ENCODE measurements around the gene CRTAP. TPM values are rescaled to one million over a fixed set of nuclear protein-coding genes. Genes with fewer than 3 reads are reported as not detected.
"Not testable (repeated sequence)": the region's sequence is repeated elsewhere in the genome, so short reads cannot be mapped to it uniquely, and the experiment has no call there.

CRTAP gene
- total and polyA plus RNA-seq, 9 donors = 142 to 260 (median 185) TPM

GRCh38 chr3:33132019-33132360, 18.2 kb downstream of the CRTAP start:
- DNase-seq = no peak
- Histone ChIP-seq H3K9me3 (replicated peaks; ENCODE audit: control insufficient read depth, low read depth, low read length) (no peaks in the 10 kb centered on the region), H3K27me3 (ENCODE audit: control insufficient read depth, insufficient read depth, low read length) (no peaks in the 10 kb centered on the region), H3K4me3 (ENCODE audit: low read length) (no peak overlapping the region), H3K27ac (ENCODE audit: low read length) (no peak overlapping the region), H3K4me1 (ENCODE audit: control insufficient read depth, insufficient read depth, low read length) (no peaks in the 10 kb centered on the region), H3K36me3 (ENCODE audit: control insufficient read depth, insufficient read depth, low read length) (peaks cover 52% of the 10 kb centered on the region)
- WGBS (ENCODE audit: insufficient coverage) = no CpG with 5 or more reads among the region's 1 CpG

- Histone ChIP-seq H3K36me3 (ENCODE audit: control insufficient read depth, insufficient read depth, low read length) (peaks cover 48% of the 10 kb centered on the region), H3K27me3 (ENCODE audit: control insufficient read depth, insufficient read depth, low read length) (no peaks in the 10 kb centered on the region), H3K27ac (ENCODE audit: low read length) (no peak overlapping the region), H3K4me3 (ENCODE audit: low read length) (no peak overlapping the region), H3K9me3 (replicated peaks; ENCODE audit: control insufficient read depth, low read depth, low read length) (no peaks in the 10 kb centered on the region), H3K4me1 (ENCODE audit: control insufficient read depth, insufficient read depth, low read length) (no peaks in the 10 kb centered on the region)
- DNase-seq = no peak
- WGBS (ENCODE audit: insufficient coverage) = 83% methylated on average over 3 of the region's 4 CpGs
Measured at GRCh38 chr3:33134026-33134625, 20.3 kb downstream of the CRTAP start.

- Histone ChIP-seq H3K4me3 (ENCODE audit: low read length) (no peak overlapping the region), H3K27me3 (ENCODE audit: control insufficient read depth, insufficient read depth, low read length) (no peaks in the 10 kb centered on the region), H3K9me3 (replicated peaks; ENCODE audit: control insufficient read depth, low read depth, low read length) (no peaks in the 10 kb centered on the region), H3K4me1 (ENCODE audit: control insufficient read depth, insufficient read depth, low read length) (no peaks in the 10 kb centered on the region), H3K27ac (ENCODE audit: low read length) (no peak overlapping the region), H3K36me3 (ENCODE audit: control insufficient read depth, insufficient read depth, low read length) (peaks cover 39% of the 10 kb centered on the region)
- no CpG with 5 or more reads among the region's 1 CpG for WGBS (ENCODE audit: insufficient coverage)
- no peak for DNase-seq
Measured at GRCh38 chr3:33137691-33138090, 23.9 kb downstream of the CRTAP start.

GRCh38 chr3:33139006-33139623, 25.3 kb downstream of the CRTAP start:
- peaks cover 42% of the 10 kb centered on the region for H3K36me3 ChIP-seq (ENCODE audit: control insufficient read depth, insufficient read depth, low read length)
- H3K27me3 ChIP-seq (ENCODE audit: control insufficient read depth, insufficient read depth, low read length); H3K9me3 ChIP-seq (replicated peaks; ENCODE audit: control insufficient read depth, low read depth, low read length); H3K4me1 ChIP-seq (ENCODE audit: control insufficient read depth, insufficient read depth, low read length); H3K27ac ChIP-seq (ENCODE audit: low read length); H3K4me3 ChIP-seq (ENCODE audit: low read length); DNase-seq: not testable (repeated sequence)
- 100% methylated on average over 5 of the region's 8 CpGs for WGBS (ENCODE audit: insufficient coverage)

GRCh38 chr3:33139996-33140395, 26.2 kb downstream of the CRTAP start:
- H3K27me3 ChIP-seq (ENCODE audit: control insufficient read depth, insufficient read depth, low read length) = no peaks in the 10 kb centered on the region
- no peak overlapping the region for H3K4me3 ChIP-seq (ENCODE audit: low read length)
- H3K27ac ChIP-seq (ENCODE audit: low read length) = no peak overlapping the region
- H3K36me3 ChIP-seq (ENCODE audit: control insufficient read depth, insufficient read depth, low read length) = peaks cover 42% of the 10 kb centered on the region
- no peaks in the 10 kb centered on the region for H3K4me1 ChIP-seq (ENCODE audit: control insufficient read depth, insufficient read depth, low read length)
- no CpG with 5 or more reads among the region's 2 CpGs for WGBS (ENCODE audit: insufficient coverage)
- H3K9me3 ChIP-seq (replicated peaks; ENCODE audit: control insufficient read depth, low read depth, low read length) = no peaks in the 10 kb centered on the region
- no peak for DNase-seq

- DNase-seq = no peak
- peaks cover 40% of the 10 kb centered on the region for H3K36me3 ChIP-seq (ENCODE audit: control insufficient read depth, insufficient read depth, low read length)
Measured at GRCh38 chr3:33141006-33141405, 27.2 kb downstream of the CRTAP start.

GRCh38 chr3:33144433-33144832, 30.6 kb downstream of the CRTAP start:
- Histone ChIP-seq H3K4me3 (ENCODE audit: low read length) (no peak overlapping the region), H3K27me3 (ENCODE audit: control insufficient read depth, insufficient read depth, low read length) (no peaks in the 10 kb centered on the region), H3K36me3 (ENCODE audit: control insufficient read depth, insufficient read depth, low read length) (peaks cover 32% of the 10 kb centered on the region), H3K27ac (ENCODE audit: low read length) (no peak overlapping the region), H3K4me1 (ENCODE audit: control insufficient read depth, insufficient read depth, low read length) (peaks cover 34% of the 10 kb centered on the region), H3K9me3 (replicated peaks; ENCODE audit: control insufficient read depth, low read depth, low read length) (no peaks in the 10 kb centered on the region)
- WGBS (ENCODE audit: insufficient coverage) = 43% methylated on average over 1 of the region's 1 CpG
- no peak for DNase-seq

More at GRCh38 chr3:33141006-33141405, 27.2 kb downstream of the CRTAP start:
- Histone ChIP-seq H3K4me3 (ENCODE audit: low read length) (no peak overlapping the region), H3K27me3 (ENCODE audit: control insufficient read depth, insufficient read depth, low read length) (no peaks in the 10 kb centered on the region), H3K9me3 (replicated peaks; ENCODE audit: control insufficient read depth, low read depth, low read length) (no peaks in the 10 kb centered on the region), H3K27ac (ENCODE audit: low read length) (no peak overlapping the region), H3K4me1 (ENCODE audit: control insufficient read depth, insufficient read depth, low read length) (peaks cover 7% of the 10 kb centered on the region)
- WGBS (ENCODE audit: insufficient coverage) = no CpG with 5 or more reads among the region's 3 CpGs

GRCh38 chr3:33145221-33145900, 31.5 kb downstream of the CRTAP start:
- Histone ChIP-seq H3K36me3 (ENCODE audit: control insufficient read depth, insufficient read depth, low read length) (peaks cover 32% of the 10 kb centered on the region), H3K4me3 (ENCODE audit: low read length) (no peak overlapping the region), H3K4me1 (ENCODE audit: control insufficient read depth, insufficient read depth, low read length) (peaks cover 34% of the 10 kb centered on the region), H3K27me3 (ENCODE audit: control insufficient read depth, insufficient read depth, low read length) (no peaks in the 10 kb centered on the region), H3K9me3 (replicated peaks; ENCODE audit: control insufficient read depth, low read depth, low read length) (no peaks in the 10 kb centered on the region), H3K27ac (ENCODE audit: low read length) (no peak overlapping the region)
- 94% methylated on average over 4 of the region's 16 CpGs for WGBS (ENCODE audit: insufficient coverage)
- DNase-seq = no peak

- H3K4me1 ChIP-seq (ENCODE audit: control insufficient read depth, insufficient read depth, low read length) = peaks cover 34% of the 10 kb centered on the region
- H3K4me3 ChIP-seq (ENCODE audit: low read length) = no peak overlapping the region
- no peak for DNase-seq
- no peaks in the 10 kb centered on the region for H3K9me3 ChIP-seq (replicated peaks; ENCODE audit: control insufficient read depth, low read depth, low read length)
- H3K27ac ChIP-seq (ENCODE audit: low read length) = peak overlapping the region; percentile 15
- 100% methylated on average over 4 of the region's 9 CpGs for WGBS (ENCODE audit: insufficient coverage)
- H3K27me3 ChIP-seq (ENCODE audit: control insufficient read depth, insufficient read depth, low read length) = no peaks in the 10 kb centered on the region
- H3K36me3 ChIP-seq (ENCODE audit: control insufficient read depth, insufficient read depth, low read length) = peaks cover 29% of the 10 kb centered on the region
Measured at GRCh38 chr3:33145901-33146580, 32.2 kb downstream of the CRTAP start.

GRCh38 chr3:33146791-33147445, 33.1 kb downstream of the CRTAP start:
- no peak overlapping the region for H3K4me3 ChIP-seq (ENCODE audit: low read length)
- peaks cover 24% of the 10 kb centered on the region for H3K36me3 ChIP-seq (ENCODE audit: control insufficient read depth, insufficient read depth, low read length)
- WGBS (ENCODE audit: insufficient coverage) = 50% methylated on average over 1 of the region's 8 CpGs
- DNase-seq = peak; percentile 88
- peak overlapping the region; percentile 89 for H3K27ac ChIP-seq (ENCODE audit: low read length)
- H3K4me1 ChIP-seq (ENCODE audit: control insufficient read depth, insufficient read depth, low read length) = peaks cover 34% of the 10 kb centered on the region
- no peaks in the 10 kb centered on the region for H3K27me3 ChIP-seq (ENCODE audit: control insufficient read depth, insufficient read depth, low read length)
- no peaks in the 10 kb centered on the region for H3K9me3 ChIP-seq (replicated peaks; ENCODE audit: control insufficient read depth, low read depth, low read length)

Data from muscle of leg (tissue), 11 donors.